Measurements from ENCODE around the gene ITGA8.
A peak's percentile ranks its signal among the peaks of the same experiment; 100 is the strongest.

ITGA8 gene

GRCh38 chr10:15735763-15736162 is 16.0 kb upstream of the ITGA8 start:
- no peak for DNase-seq (ENCODE audit: low spot score)

DNA sequence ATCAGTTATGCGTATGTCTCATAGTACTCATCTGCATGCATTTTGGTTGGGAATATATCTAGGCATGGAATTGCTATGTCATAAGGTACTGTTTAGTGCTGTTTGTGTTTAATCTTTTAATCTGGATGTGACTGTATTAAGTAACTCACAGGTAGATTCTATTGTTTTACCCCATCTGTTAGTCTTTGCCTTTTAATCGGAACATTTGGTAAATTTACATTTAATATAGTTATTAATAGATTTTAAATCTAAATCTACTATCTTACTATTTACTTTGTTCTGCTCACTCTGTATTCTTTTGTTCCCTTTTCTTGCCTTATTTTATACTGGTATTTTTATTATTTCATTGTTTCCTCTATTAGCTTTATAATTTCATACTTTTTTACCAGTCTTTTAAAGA is 10.6 kb upstream of the ITGA8 start:
- no peak for DNase-seq (ENCODE audit: low spot score)

DNA sequence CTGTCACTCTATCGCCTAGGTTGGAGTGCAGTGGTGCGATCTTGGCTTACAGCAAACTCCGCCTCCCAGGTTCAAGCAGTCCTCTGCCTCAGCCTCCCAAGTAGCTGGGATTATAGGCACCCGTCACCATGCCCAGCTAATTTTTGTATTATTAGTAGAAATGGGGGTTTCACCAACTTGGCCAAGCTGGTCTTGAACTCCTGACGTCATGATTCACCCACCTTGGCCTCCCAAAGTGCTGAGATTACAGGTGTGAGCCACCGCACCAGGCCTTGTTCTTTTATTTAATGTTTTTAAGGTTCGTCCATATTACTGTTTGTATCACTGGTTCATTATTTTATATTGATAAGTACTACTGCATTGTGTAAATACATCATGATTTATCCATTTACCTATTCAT is 10.2 kb upstream of the ITGA8 start:
- no peak for DNase-seq (ENCODE audit: low spot score)

- DNase-seq (ENCODE audit: low spot score): no peak
These were observed 6.3 kb upstream of the ITGA8 start for GRCh38 chr10:15726042-15726441.

- DNase-seq (ENCODE audit: low spot score): peak; percentile 80
These were observed 5.9 kb upstream of the ITGA8 start for GRCh38 chr10:15725603-15726002.

GRCh38 chr10:15724683-15725082 is 5.0 kb upstream of the ITGA8 start:
- no peak for DNase-seq (ENCODE audit: low spot score)

GRCh38 chr10:15723803-15724202 is 4.1 kb upstream of the ITGA8 start:
- DNase-seq (ENCODE audit: low spot score): no peak

DNA sequence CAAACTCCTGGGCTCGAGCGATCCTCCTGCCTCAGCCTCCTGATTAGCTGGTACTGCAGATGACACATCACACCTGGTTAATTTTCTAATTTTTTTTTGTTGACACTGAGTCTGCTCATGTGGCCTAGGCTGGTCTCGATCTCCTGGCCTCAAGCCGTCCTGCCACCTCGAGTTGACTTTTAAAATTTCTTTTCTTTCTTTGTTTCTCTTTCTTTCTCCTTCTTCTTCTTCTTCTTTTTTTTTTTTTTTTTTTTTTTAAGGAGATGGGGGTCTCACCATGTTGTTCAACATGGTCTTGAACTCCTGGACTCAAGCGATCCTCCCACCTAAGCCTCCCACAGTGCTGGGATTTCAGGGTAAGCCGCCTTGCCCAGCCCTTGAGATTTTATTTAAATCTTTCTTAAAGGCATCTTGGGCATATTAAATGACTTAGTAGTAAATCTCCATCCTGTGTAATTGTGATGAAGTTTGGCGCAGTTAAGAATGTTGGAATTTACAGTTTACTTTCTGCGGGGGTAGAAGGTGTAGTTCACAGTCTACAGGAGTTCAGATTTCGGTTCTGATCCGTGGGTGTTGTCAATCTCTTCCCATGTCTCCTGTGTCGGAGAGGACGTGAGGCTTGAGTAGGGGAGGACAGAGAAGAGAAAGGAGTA is 1.0 kb upstream of the ITGA8 start:
- no peak for DNase-seq (ENCODE audit: low spot score)

DNA sequence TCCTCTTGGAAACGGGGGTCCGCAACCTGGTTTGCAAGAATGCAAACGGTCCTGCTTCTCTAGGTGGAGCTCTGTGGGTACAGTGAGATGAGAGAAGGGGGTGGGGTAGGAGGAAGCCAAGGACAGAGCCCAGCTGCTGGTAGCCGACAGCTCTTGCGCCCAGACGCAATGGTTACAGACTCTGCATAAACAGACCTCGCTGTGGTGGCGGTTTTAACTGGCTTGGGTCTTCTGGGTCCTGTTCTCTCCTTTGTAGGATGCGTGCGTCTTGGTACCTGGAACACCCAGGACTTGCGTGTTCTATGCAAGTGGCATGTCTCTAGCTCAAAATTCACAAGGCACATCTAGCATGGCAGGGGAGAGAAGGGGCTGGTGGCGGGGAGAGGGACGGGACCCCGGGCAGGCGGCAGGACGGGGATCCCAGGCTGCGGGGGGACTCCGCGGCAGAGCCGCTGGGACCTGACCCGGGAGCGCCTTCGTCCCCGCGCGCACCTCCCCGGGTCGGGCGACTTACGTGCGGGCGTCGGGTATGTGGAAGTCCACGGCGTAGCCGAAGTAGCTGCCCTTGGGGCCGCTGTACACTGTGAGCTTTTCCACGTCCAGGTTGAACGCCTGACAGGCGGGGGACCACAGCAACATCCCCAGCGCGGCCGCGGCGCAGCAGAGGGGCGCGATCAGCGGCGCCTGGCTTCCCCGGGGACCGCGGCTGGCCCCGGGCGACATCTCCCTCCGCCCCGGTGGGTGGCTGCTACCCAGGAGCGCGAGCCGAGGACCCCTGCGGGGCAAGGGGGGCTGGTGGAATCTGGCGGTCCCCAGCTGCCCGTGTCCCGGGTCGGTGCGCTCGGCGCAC is 448 bp downstream of the ITGA8 start:
- no peak for DNase-seq (ENCODE audit: low spot score)

DNA sequence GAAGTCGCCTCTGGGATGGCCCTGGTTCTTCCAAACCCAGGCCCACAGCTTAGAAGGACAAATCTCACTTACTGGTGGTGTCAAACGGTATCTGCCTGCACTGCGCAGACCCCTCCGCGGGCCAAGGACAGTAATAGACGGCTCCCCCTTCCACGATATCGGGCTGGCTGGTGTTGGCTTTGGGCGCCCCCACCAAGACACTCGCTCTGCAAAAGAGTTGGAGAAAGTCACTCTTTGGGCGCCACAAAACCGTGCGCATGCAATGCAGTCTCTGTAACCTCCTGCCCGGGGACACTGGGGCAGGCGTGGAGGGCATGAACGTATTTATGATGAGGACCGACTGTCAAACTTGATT is 1.1 kb downstream of the ITGA8 start:
- DNase-seq (ENCODE audit: low spot score): no peak

DNA sequence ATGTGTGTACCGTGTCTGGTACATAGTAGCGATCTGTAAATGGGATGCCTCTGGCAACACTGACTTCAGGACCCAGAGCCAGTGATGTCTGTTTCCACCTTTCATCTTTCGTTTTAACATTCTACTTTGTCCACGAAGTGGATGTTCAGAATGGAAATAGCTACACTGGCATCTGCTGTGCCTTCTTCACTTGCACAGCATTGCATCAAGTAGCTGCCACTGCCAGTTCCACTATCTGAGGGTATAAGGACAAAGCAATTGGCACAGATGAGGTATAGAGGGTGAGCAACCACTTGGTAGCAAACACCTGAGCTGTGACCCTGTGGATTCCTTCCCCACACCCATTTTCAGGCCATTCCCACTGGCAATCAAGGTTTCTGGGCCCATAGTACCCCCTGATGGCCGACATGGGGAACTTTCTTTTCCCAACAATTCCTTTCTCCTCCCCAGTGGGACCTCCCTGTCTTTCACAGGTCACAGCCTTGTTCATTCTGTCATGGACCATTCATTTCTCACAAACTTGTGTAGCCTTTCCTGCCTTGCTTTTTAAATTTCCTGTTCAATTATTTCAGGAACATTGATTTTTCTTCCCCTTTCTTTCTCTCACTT is 4.0 kb downstream of the ITGA8 start:
- DNase-seq (ENCODE audit: low spot score): peak; percentile 48

GRCh38 chr10:15714847-15715246 is 4.9 kb downstream of the ITGA8 start:
- DNase-seq (ENCODE audit: low spot score): no peak

- DNase-seq (ENCODE audit: low spot score): no peak
These were observed 6.8 kb downstream of the ITGA8 start for GRCh38 chr10:15712883-15713282.

- DNase-seq (ENCODE audit: low spot score): no peak
These were observed 9.3 kb downstream of the ITGA8 start for GRCh38 chr10:15710455-15710854.

GRCh38 chr10:15705298-15705697 is 14.4 kb downstream of the ITGA8 start:
- no peak for DNase-seq (ENCODE audit: low spot score)

DNA sequence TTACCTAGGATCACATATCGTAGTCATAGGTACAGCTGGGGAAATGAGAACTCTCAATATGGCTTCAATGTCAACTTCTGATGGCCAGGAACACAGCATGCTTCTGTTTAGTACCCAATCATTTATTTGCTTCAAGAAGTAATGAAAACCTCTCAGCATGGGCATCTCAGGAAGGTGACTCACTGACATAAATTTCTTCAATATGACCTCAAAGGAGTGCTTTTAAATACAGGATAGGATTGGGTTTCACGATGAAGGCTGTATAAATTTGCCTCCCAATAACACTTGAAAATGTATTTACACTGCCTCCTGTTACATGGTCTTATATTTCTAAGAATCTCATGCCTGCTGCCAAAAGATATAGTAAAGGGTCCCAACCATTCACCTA is 15.1 kb downstream of the ITGA8 start:
- no peak for DNase-seq (ENCODE audit: low spot score)

DNA sequence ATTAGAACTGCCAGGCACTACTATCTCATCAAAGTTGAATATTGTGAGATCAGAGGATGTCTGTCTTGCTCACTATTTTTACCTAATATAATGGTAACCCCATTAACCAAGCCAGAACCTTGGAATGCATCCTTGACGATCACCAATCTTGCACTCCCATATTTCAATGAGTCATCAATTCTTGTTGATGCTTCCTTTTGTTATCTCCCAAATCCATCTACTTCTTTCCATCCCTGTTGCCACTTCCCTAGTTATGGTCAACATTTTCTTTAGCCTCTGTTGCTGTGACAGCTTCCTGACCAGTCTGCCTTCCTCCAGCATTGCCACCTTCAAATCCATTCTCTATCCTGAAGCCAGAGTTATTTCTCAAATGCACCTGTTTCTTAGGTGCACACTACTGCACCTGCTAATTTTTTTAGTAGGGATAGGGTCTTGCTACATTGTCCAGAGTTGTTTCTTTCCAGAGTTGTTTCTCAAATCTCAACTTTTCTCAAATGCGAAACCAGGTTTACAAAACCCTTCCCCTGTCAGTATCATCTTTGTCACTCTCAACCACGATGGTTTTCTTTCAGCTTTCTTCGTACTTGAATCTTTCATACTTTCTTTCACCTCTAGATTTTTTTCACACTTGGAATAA is 15.7 kb downstream of the ITGA8 start:
- DNase-seq (ENCODE audit: low spot score): no peak

DNA sequence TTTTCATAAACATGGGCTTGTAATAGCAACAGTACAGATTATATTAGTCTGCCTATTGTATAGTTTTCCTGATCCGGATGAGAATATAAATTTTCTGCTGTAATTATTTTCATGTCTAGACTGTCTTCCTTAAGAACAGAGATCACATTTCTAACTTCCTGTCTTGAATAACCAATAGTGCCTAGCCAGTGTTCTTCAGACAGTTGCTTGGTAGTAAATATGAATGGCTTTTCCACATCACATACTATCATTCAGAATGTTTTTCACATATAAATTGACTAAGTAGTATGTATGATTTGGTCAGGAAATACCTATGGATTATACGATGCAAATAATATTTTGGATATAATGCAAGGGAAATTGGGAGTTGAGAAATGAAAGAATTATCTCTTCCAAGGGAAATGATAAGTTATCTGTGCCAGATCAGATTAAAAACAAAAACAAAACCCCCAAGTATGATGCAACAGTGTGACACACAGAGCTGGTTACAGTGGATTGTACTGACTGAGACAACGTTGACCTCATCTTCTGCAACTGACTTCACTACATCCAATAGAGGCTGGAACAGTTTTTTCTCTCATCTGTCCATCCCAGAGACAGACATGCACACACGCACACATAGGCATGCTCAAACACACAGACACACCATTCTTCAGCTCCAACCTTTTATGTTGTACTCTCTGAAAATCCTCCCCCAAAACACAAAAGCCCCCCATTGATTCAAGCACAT is 16.4 kb downstream of the ITGA8 start:
- no peak for DNase-seq (ENCODE audit: low spot score)

GRCh38 chr10:15700078-15700674 is 19.5 kb downstream of the ITGA8 start:
- no peak for DNase-seq (ENCODE audit: low spot score)

DNA sequence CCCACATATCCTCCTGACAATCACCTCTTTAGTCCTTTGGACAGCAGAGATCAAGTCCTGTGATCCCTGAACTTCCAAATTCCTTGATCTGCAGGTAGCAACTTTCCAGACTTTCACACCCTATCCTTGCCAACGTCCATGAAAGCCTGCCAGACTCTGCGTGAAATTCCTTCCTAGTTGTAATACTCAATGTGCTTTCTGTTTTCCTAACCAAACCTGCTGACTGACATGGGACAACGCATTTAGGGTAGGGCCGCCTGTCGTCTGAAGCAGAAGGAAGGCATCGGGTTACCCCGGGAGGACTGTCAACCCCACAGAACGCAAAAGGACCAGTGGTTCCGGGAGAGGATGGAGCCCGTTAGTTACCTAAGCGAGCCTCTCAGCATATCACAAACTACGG is 23.9 kb downstream of the ITGA8 start:
- DNase-seq (ENCODE audit: low spot score): no peak

- DNase-seq (ENCODE audit: low spot score): no peak
These were observed 29.7 kb downstream of the ITGA8 start for GRCh38 chr10:15690031-15690430.

DNA sequence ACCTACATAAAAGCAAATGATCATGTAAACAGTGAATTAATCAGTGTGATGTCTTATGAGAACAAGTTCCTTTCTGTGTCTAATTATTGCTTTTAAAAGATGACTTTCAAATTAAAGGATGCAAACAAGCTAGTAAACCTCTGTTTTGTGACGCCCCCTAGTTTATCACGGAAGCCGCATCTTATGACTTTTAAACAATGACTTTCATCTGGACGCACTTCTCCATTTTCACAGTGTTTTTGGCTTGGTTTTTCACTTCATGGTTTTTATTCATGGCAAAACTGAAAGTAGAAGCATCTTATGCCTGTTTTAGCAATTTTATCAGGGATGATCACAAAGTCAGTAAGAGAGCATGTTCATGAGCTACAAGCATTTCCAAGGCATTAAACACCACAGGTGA is 35.0 kb downstream of the ITGA8 start:
- no peak for DNase-seq (ENCODE audit: low spot score)

Measured in GM03348 (cell line).